SK-N-SH (cell line): ENCODE data around the gene E2F3. TPM values are rescaled to one million over a fixed set of nuclear protein-coding genes. Genes with fewer than 3 reads are reported as not detected.

Experiments
- CTCF ChIA-PET: fragments of 300-600, 350-600 bp; formaldehyde crosslinking; extraction: SDS; loops from one replicate; lab custom pipeline; 2021; lab: Yijun Ruan, JAX
- POLR2A ChIA-PET: fragments of 350-600 bp; sonication (Branson Sonifier 250); formaldehyde crosslinking; extraction: SDS; loops from one replicate; lab custom pipeline; 2020; ENCODE audit warnings: antibody characterized with exemption, inconsistent platforms; lab: Yijun Ruan, JAX
- DNase-seq: peaks from one replicate; pipeline ENCODE4 v3.0.0; 2012
- H2AFZ ChIP-seq: fragments of 200-600 bp; sonication (generic); 2 replicates; pipeline ENCODE4 v1.8.1; 2016; ENCODE audit warnings: antibody characterized with exemption, mild to moderate bottlenecking, low read depth
- H3F3A ChIP-seq: fragments of 200-600 bp; sonication (generic); replicated peaks from 2 replicates; pipeline ENCODE3; 2016; ENCODE audit warnings: antibody characterized with exemption, mild to moderate bottlenecking; ENCODE audit not compliant: insufficient read depth
- H3K27ac ChIP-seq, 2 experiments: fragments of 200-500 bp in 1 of 2; fragments of 200-600 bp in 1 of 2; sonication (Bioruptor generic) in 1 of 2; sonication (generic), shearing (Covaris generic) in 1 of 2; 2 replicates each; pipeline versions ENCODE4 v1.5.1 to v1.6.1; 2014 to 2016; ENCODE audit warnings: low read depth in 2 of 2, inconsistent platforms in 1 of 2, low read length in 1 of 2, mild to moderate bottlenecking in 1 of 2, mixed read lengths in 1 of 2
- H3K27me3 ChIP-seq: fragments of 200-600 bp; sonication (generic), shearing (Covaris generic); 2 replicates; pipeline ENCODE4 v1.6.1; 2016; ENCODE audit warnings: mixed run types; ENCODE audit not compliant: insufficient read depth
- H3K36me3 ChIP-seq, 2 experiments: fragments of 200-500 bp in 1 of 2; fragments of 200-600 bp in 1 of 2; sonication (Bioruptor generic) in 1 of 2; sonication (generic) in 1 of 2; replicated peaks in 1 of 2; 2 replicates each; pipeline versions ENCODE3 to v1.5.1; 2014 to 2016; ENCODE audit warnings: low read length in 1 of 2, mild to moderate bottlenecking in 1 of 2; ENCODE audit not compliant: insufficient read depth in 2 of 2, control insufficient read depth in 1 of 2
- H3K4me1 ChIP-seq, 2 experiments: fragments of 200-500 bp in 1 of 2; fragments of 200-600 bp in 1 of 2; sonication (Bioruptor generic) in 1 of 2; sonication (generic), shearing (Covaris generic) in 1 of 2; 2 replicates each; pipeline versions ENCODE4 v1.5.1 to v1.6.1; 2014 to 2016; ENCODE audit warnings: low read depth in 1 of 2, low read length in 1 of 2, mixed run types in 1 of 2; ENCODE audit not compliant: insufficient read depth in 2 of 2, control insufficient read depth in 1 of 2
- H3K4me2 ChIP-seq: fragments of 200-600 bp; sonication (generic), shearing (Covaris generic); 2 replicates; pipeline ENCODE4 v1.6.1; 2017; ENCODE audit warnings: mixed run types
- H3K4me3 ChIP-seq, 2 experiments: fragments of 200-500 bp in 1 of 2; fragments of 200-600 bp in 1 of 2; sonication (Bioruptor generic) in 1 of 2; sonication (generic), shearing (Covaris generic) in 1 of 2; 2 replicates each; pipeline versions ENCODE4 v1.5.1 to v1.8.1; 2014 to 2016; ENCODE audit warnings: low read depth in 2 of 2, inconsistent platforms in 1 of 2, low read length in 1 of 2, mild to moderate bottlenecking in 1 of 2, mixed read lengths in 1 of 2, moderate library complexity in 1 of 2
- H3K79me2 ChIP-seq: fragments of 200-600 bp; sonication (generic); 2 replicates; pipeline ENCODE4 v1.8.1; 2017; ENCODE audit warnings: mild to moderate bottlenecking; ENCODE audit not compliant: insufficient read depth
- H3K9ac ChIP-seq: fragments of 200-600 bp; sonication (generic); 2 replicates; pipeline ENCODE4 v1.6.1; 2017; ENCODE audit warnings: mixed run types
- H3K9me2 ChIP-seq: fragments of 200-600 bp; sonication (generic); 2 replicates; pipeline ENCODE4 v1.6.1; 2017; ENCODE audit warnings: mixed run types
- H3K9me3 ChIP-seq: fragments of 200-600 bp; sonication (generic); 2 replicates; pipeline ENCODE4 v1.6.1; 2017; ENCODE audit warnings: mixed run types, mild to moderate bottlenecking, moderate library complexity
- H4K20me1 ChIP-seq: fragments of 200-600 bp; sonication (generic); 2 replicates; pipeline ENCODE4 v1.6.1; 2017; ENCODE audit warnings: mild to moderate bottlenecking, mixed run types; ENCODE audit not compliant: insufficient read depth
- CHD2 ChIP-seq: fragments of 150-350 bp; IDR thresholded peaks from 2 replicates; pipeline ENCODE4 v1.6.1; 2018; ENCODE audit warnings: low read length; ENCODE audit not compliant: partially characterized antibody
- ELF1 ChIP-seq: IDR thresholded peaks from 2 replicates; pipeline ENCODE4 v1.4.0; 2012
- EP300 ChIP-seq, 2 experiments: IDR thresholded peaks; 2 replicates each; pipeline versions ENCODE4 v1.4.0 to v1.6.1; 2012; ENCODE audit warnings: borderline replicate concordance in 1 of 2, low read depth in 1 of 2, low read length in 1 of 2
- GABPA ChIP-seq: IDR thresholded peaks from 2 replicates; pipeline ENCODE4 v1.4.0; 2012; ENCODE audit warnings: low read depth, mild to moderate bottlenecking
- POLR2AphosphoS5 ChIP-seq: IDR thresholded peaks from 2 replicates; pipeline ENCODE4 v1.6.1; 2012; ENCODE audit warnings: low read depth, low read length
- RCOR1 ChIP-seq: fragments of 150-350 bp; IDR thresholded peaks from 2 replicates; pipeline ENCODE4 v1.6.1; 2017; ENCODE audit warnings: antibody characterized with exemption, low read length
- SMC3 ChIP-seq: IDR thresholded peaks from 2 replicates; pipeline ENCODE4 v1.6.1; 2012; ENCODE audit warnings: low read depth, low read length, improper control_type of control experiment
- TCF12 ChIP-seq: IDR thresholded peaks from 2 replicates; pipeline ENCODE4 v1.4.0; 2012
- WGBS: methylation state at CpG from one replicate; pipeline ENCODE4 v1.1.6; 2017; ENCODE audit warnings: low lambda C conversion rate; 5-methylcytosine and 5-hydroxymethylcytosine counted together
- polyA plus RNA-seq, 3 experiments: library from polyadenylated mRNA; depleted of rRNA; stranded (reverse); fragments of >200 nt; gene quantifications; 2 replicates each; pipeline ENCODE4 v1.2.3, GENCODE V29; 2012
- TF ChIP-seq, protein P1 (sequence below): fragments of 150-350 bp; IDR thresholded peaks from 2 replicates; pipeline ENCODE4 v1.6.1; 2016; ENCODE audit warnings: mild to moderate bottlenecking, low read depth, low read length
- TF ChIP-seq, protein P2 (sequence below): fragments of 200-600 bp; sonication (generic); IDR thresholded peaks from 2 replicates; pipeline ENCODE4 v1.6.1; 2017; ENCODE audit warnings: antibody characterized with exemption, mild to moderate bottlenecking, moderate library complexity
- TF ChIP-seq, protein P3 (sequence below): IDR thresholded peaks from 2 replicates; pipeline ENCODE4; 2012
- TF ChIP-seq, protein P4 (sequence below): IDR thresholded peaks from 2 replicates; pipeline ENCODE4 v1.4.0; 2012; ENCODE audit warnings: low read depth

The E2F3 gene
- polyA plus RNA-seq, 1 of the 3 experiments (the other 2 are of a cell fraction), result 12.7 TPM

DNA sequence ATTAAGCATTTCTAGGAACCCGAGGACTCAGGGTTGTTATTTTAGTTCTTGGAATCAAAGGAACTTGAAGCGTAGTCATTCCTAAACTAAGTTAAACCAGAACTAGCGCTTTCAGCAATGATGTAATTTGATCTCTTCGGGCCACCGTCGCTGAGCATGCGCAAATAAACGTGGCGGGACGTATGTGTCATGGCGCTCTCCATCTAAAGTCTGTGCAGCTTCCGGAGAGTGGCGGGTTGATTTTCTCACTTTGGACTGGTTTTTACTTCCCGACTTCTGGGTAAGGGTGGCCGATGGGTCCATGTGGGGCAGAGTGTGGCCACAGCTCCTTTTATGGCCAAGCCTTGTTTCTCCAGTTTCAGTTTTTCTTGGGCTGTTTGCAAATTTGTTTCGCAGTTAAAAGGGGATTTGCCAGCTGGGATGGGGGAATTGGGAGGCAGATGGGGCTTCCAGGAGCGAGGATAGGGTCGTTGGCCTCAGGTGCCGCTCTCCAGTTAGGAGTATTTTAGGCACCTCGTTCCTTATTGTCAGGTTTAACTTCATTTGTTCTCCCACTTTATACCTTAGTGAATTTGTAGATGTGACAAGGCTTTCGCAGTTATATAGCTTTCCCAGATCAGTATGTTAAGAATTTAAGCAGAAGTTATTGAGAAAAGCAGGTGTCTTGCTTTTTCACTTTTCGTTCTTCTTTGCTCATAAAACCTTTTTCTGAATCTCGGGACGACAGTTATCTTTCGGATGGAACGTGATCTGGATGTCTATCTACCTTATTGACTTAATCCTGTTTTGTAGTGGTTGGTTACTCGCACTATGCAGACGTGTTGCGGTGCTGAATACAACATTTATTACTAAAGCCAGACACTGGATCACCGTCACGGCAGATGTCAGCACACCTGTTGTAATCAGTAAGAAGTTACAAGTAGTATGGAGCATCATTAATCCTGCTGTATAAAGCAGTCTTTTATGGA is 132.9 kb downstream of the E2F3 start, which contains the start of gene CDKAL1 (continued):
- TF ChIP-seq, protein P1, sequence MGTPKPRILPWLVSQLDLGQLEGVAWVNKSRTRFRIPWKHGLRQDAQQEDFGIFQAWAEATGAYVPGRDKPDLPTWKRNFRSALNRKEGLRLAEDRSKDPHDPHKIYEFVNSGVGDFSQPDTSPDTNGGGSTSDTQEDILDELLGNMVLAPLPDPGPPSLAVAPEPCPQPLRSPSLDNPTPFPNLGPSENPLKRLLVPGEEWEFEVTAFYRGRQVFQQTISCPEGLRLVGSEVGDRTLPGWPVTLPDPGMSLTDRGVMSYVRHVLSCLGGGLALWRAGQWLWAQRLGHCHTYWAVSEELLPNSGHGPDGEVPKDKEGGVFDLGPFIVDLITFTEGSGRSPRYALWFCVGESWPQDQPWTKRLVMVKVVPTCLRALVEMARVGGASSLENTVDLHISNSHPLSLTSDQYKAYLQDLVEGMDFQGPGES, result no peak
- TF ChIP-seq POLR2AphosphoS5 (peak; percentile 86), TCF12 (peak; percentile 27; the same call in 1 of the 2 replicates), CHD2 (peak; percentile 46), RCOR1 (peak; percentile 45; the same call in 1 of the 2 replicates)
- TF ChIP-seq, protein P2, sequence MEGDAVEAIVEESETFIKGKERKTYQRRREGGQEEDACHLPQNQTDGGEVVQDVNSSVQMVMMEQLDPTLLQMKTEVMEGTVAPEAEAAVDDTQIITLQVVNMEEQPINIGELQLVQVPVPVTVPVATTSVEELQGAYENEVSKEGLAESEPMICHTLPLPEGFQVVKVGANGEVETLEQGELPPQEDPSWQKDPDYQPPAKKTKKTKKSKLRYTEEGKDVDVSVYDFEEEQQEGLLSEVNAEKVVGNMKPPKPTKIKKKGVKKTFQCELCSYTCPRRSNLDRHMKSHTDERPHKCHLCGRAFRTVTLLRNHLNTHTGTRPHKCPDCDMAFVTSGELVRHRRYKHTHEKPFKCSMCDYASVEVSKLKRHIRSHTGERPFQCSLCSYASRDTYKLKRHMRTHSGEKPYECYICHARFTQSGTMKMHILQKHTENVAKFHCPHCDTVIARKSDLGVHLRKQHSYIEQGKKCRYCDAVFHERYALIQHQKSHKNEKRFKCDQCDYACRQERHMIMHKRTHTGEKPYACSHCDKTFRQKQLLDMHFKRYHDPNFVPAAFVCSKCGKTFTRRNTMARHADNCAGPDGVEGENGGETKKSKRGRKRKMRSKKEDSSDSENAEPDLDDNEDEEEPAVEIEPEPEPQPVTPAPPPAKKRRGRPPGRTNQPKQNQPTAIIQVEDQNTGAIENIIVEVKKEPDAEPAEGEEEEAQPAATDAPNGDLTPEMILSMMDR, result no peak
- TF ChIP-seq, protein P3, sequence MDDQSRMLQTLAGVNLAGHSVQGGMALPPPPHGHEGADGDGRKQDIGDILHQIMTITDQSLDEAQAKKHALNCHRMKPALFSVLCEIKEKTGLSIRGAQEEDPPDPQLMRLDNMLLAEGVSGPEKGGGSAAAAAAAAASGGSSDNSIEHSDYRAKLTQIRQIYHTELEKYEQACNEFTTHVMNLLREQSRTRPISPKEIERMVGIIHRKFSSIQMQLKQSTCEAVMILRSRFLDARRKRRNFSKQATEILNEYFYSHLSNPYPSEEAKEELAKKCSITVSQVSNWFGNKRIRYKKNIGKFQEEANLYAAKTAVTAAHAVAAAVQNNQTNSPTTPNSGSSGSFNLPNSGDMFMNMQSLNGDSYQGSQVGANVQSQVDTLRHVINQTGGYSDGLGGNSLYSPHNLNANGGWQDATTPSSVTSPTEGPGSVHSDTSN, result peak; percentile 25; the same call in 1 of the 2 replicates
- TF ChIP-seq, protein P4, sequence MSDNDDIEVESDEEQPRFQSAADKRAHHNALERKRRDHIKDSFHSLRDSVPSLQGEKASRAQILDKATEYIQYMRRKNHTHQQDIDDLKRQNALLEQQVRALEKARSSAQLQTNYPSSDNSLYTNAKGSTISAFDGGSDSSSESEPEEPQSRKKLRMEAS, result peak; percentile 55

DNA sequence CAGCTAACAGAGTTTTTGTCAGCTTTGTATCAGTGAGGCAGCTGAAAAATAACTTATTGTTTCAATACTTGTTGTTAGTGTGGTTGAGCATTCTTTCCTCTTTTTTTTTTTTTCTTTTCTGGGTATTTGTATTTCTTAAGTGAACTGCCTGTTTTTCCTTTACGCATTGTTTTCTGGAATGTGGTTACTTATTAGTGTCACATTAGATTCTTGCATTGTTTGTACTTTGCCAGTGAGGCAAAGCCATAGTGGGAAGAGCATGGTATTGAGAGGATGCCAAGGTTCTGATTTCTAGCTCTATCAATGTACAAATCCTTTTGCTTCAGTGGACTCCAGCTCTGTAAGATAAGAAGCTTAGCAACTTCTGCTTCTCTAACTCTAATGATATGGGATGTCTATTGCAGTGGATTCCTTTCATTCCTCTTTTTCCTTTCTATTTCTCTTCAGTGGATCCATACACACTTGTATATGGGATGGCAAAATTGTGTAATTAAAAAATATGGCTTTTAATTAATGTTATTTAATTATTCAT is 136.5 kb downstream of the E2F3 start:
- Histone ChIP-seq H3K4me1 (peaks cover 4 to 5% of the 10 kb centered on the region in 2 experiments; a peak in 3 of 4 replicates), H3K9me2 (no peaks in the 10 kb centered on the region), H3K79me2 (peaks cover 58% of the 10 kb centered on the region), H3K9ac (no peak overlapping the region), H3K4me3 (no peak overlapping the region), H3K27ac (no peak overlapping the region), H3K36me3 (peaks cover 6 to 9% of the 10 kb centered on the region in 2 experiments), H3K27me3 (no peaks in the 10 kb centered on the region), H2AFZ (no peak overlapping the region), H4K20me1 (no peaks in the 10 kb centered on the region), H3F3A (no peaks in the 10 kb centered on the region), H3K9me3 (no peaks in the 10 kb centered on the region), H3K4me2 (no peak overlapping the region)
- no peak for DNase-seq
- no peak for TF ChIP-seq EP300 (IDR thresholded peaks at IDR 0.05; ENCODE audit: borderline replicate concordance in 1 of 2, low read depth in 1 of 2, low read length in 1 of 2)
- no peak for TF ChIP-seq ELF1
- TF ChIP-seq, protein P3, result no peak
- no peak for TF ChIP-seq SMC3
- TF ChIP-seq GABPA, result no peak
- no peak for TF ChIP-seq RCOR1
- 93% methylated on average over 1 of the region's 1 CpG for WGBS
- ChIA-PET POLR2A (no interaction called here), CTCF (interaction anchor here (1.0 to 1.5 kb wide), 4 partner anchors 9 to 248 kb away, joined by 3 to 4 read pairs (median 3); no protein-coding TSS in a partner anchor)
